Muscle layer of duodenum (tissue), 2 donors: ENCODE measurements around the gene CHKB.

Source experiments
- H3K27ac ChIP-seq: one replicate; pipeline ENCODE4 v1.7.0; 2013; ENCODE audit warnings: mild to moderate bottlenecking, low read length
- H3K27me3 ChIP-seq: one replicate; pipeline ENCODE4 v1.7.0; 2013; ENCODE audit warnings: low read depth, mild to moderate bottlenecking, control low read depth, low read length
- H3K36me3 ChIP-seq, 2 donors: one replicate each; pipeline ENCODE4 v1.7.0; 2013; ENCODE audit warnings: low read length in 2 of 2, control low read depth in 1 of 2, mild to moderate bottlenecking in 1 of 2; ENCODE audit not compliant: insufficient read depth in 2 of 2, control insufficient read depth in 1 of 2
- H3K4me1 ChIP-seq, 2 donors: one replicate each; pipeline ENCODE4 v1.7.0; 2013; ENCODE audit warnings: low read length in 2 of 2, mild to moderate bottlenecking in 2 of 2, control low read depth in 1 of 2, moderate library complexity in 1 of 2; ENCODE audit not compliant: insufficient read depth in 2 of 2, control insufficient read depth in 1 of 2
- H3K4me3 ChIP-seq, 2 donors: one replicate each; pipeline ENCODE4 v1.7.0; 2013; ENCODE audit warnings: low read length in 2 of 2, low read depth in 1 of 2, mild to moderate bottlenecking in 1 of 2
- H3K9me3 ChIP-seq, 2 donors: one replicate each; pipeline ENCODE4 v1.7.0; 2013; ENCODE audit warnings: low read length in 2 of 2, control low read depth in 1 of 2, mild to moderate bottlenecking in 1 of 2; ENCODE audit not compliant: control insufficient read depth in 1 of 2
- donor health status: healthy.

The CHKB gene

GRCh38 chr22:50530580-50530876, 52.1 kb downstream of the CHKB start:
- Histone ChIP-seq H3K27me3 (no peaks in the 10 kb centered on the region), H3K4me3 (peak overlapping the region; percentile 44 to 56), H3K36me3 (peaks cover 3% of the 10 kb centered on the region in 2 donors), H3K27ac (peak overlapping the region; percentile 98), H3K4me1 (peaks cover 4 to 48% of the 10 kb centered on the region in 2 donors), H3K9me3 (no peaks in the 10 kb centered on the region)

DNA sequence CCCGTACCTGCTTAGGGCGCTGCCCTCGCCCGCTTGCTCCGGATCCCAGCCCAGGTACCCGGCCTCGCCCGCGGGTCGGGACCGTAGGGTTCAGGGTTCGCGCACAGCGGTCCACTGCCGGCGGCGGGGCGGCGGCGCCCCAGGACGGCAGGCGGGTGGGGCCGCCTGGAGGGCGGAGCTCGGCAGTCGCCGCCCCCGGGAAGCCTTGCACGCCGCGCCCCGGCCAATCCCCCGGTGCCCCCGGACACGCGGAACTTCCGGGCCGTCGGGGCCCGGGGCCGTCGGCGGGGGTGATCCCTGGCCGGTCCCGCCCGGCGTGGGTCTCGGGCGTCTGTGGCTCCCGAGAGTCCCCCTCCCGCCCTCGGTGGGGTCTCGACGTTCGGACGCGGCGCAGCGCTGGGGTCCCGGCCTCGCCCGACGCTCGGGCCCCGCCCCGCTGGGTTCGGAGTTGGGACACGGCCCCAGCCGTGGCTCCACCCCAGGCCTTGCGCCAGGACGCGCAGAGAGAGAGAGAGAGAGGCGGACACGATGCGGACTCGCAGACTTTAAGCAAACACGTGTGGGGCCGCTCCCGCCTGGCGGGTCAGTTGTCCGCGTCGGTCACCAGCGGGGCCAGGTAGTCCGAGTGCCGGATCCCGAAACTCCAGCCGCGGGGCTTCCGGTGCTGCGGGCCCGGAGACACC, 52.6 kb downstream of the CHKB start, which contains the start of gene TYMP:
Gene TYMP, minus strand, starts transcription at position 116 of the 683 bp plus-strand sequence. CDS start 303 bp downstream, outside the sequence.
- peak within 1 kb of the TSS; percentile 56 to 61 for H3K4me3 ChIP-seq
- peak within 1 kb of the TSS; percentile 98 for H3K27ac ChIP-seq
- peaks cover 3% of the 10 kb centered on the region in 2 donors for H3K36me3 ChIP-seq
- H3K9me3 ChIP-seq = no peaks in the 10 kb centered on the region
- H3K27me3 ChIP-seq = no peaks in the 10 kb centered on the region
- peaks cover 4 to 48% of the 10 kb centered on the region in 2 donors for H3K4me1 ChIP-seq

GRCh38 chr22:50529416-50529896, 53.2 kb downstream of the CHKB start:
- H3K4me1 ChIP-seq = peaks cover 7 to 54% of the 10 kb centered on the region in 2 donors
- no peaks in the 10 kb centered on the region for H3K27me3 ChIP-seq
- no peaks in the 10 kb centered on the region for H3K9me3 ChIP-seq
- peak overlapping the region; percentile 45 for H3K27ac ChIP-seq
- H3K4me3 ChIP-seq = peak overlapping the region; percentile 42 to 56
- H3K36me3 ChIP-seq = peaks cover 3% of the 10 kb centered on the region in 2 donors
